HEK293T (cell line): ENCODE measurements around the gene CADM4.

Experiments used
- ARNT ChIP-seq: fragments of 450-650 bp; IDR thresholded peaks from 2 replicates; pipeline ENCODE4 v1.6.1; 2017; ENCODE audit warnings: mild to moderate bottlenecking
- BHLHE40 ChIP-seq: fragments of 450-650 bp; IDR thresholded peaks from 2 replicates; pipeline ENCODE4 v1.6.1; 2016; ENCODE audit warnings: mild to moderate bottlenecking, moderate library complexity, borderline replicate concordance
- ELF4 ChIP-seq: fragments of 450-650 bp; IDR thresholded peaks from 2 replicates; pipeline ENCODE4 v1.6.1; 2017; ENCODE audit warnings: antibody characterized with exemption
- FOXK2 ChIP-seq: fragments of 450-650 bp; IDR thresholded peaks from 2 replicates; pipeline ENCODE4 v1.6.1; 2016; ENCODE audit warnings: mild to moderate bottlenecking
- FOXM1 ChIP-seq: fragments of 450-650 bp; IDR thresholded peaks from 2 replicates; pipeline ENCODE4 v1.6.1; 2017; ENCODE audit warnings: mild to moderate bottlenecking, borderline replicate concordance
- L3MBTL2 ChIP-seq: fragments of 450-650 bp; conservative IDR thresholded peaks from 2 replicates; pipeline ENCODE4 v1.6.1; 2016; ENCODE audit warnings: mild to moderate bottlenecking
- LEF1 ChIP-seq: fragments of 450-650 bp; IDR thresholded peaks from 2 replicates; pipeline ENCODE4 v1.6.1; 2017; ENCODE audit warnings: mild to moderate bottlenecking, borderline replicate concordance
- NFRKB ChIP-seq: fragments of 450-650 bp; IDR thresholded peaks from 2 replicates; pipeline ENCODE4 v1.6.1; 2016; ENCODE audit warnings: mild to moderate bottlenecking, moderate library complexity
- SP1 ChIP-seq: fragments of 450-650 bp; IDR thresholded peaks from 2 replicates; pipeline ENCODE4 v1.6.1; 2017

- TF ChIP-seq FOXM1 (no peak), L3MBTL2 (no peak), FOXK2 (no peak), ELF4 (no peak), LEF1 (no peak), NFRKB (no peak), BHLHE40 (no peak), ARNT (no peak), SP1 (no peak)
These were observed 4.6 kb downstream of the CADM4 start for GRCh38 chr19:43634872-43635560.
